H1 (cell line): ENCODE measurements around the gene NEO1.

Experiments used
- POLR2A ChIP-seq, 2 experiments: IDR thresholded peaks; 1 replicate in 1 of 2; 2 replicates in 1 of 2; pipeline ENCODE4 v1.6.1; 2011; ENCODE audit warnings: low read depth in 2 of 2, low read length in 2 of 2, mild to moderate bottlenecking in 2 of 2; ENCODE audit errors: control extremely low read depth in 1 of 2
- POLR2AphosphoS5 ChIP-seq: IDR thresholded peaks from 2 replicates; pipeline ENCODE4 v1.6.1; 2011; ENCODE audit warnings: low read depth, low read length
- TF ChIP-seq, protein P1 (sequence below), 3 experiments: IDR thresholded peaks; 1 replicate in 2 of 3; 2 replicates in 1 of 3; pipeline versions ENCODE4 v1.5.1 to v1.6.1; 2011; ENCODE audit warnings: low read length in 3 of 3, mild to moderate bottlenecking in 3 of 3, inconsistent platforms in 2 of 3, low read depth in 1 of 3, moderate library complexity in 1 of 3; ENCODE audit not compliant: insufficient read depth in 1 of 3; ENCODE audit errors: control extremely low read depth in 1 of 3

DNA sequence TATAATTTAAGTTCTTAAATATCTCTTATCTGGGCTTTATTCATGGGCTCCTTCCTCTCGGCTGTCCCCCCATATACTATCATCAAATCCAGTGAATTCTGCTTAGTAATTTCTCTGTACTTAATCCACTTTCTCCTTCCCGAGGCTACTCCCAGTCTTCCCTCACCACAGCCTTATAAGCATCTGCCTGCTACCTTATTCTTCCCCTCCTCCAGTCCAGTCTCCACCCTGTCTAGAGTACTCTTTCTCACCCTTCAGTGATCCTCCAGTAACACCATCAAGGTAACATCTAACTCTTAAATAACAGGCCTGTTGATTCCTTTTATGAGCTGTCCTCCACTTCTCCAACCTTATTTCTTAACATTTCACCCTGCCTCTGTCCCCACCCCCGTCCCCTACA, 65.8 kb downstream of the NEO1 start:
- TF ChIP-seq, protein P1, sequence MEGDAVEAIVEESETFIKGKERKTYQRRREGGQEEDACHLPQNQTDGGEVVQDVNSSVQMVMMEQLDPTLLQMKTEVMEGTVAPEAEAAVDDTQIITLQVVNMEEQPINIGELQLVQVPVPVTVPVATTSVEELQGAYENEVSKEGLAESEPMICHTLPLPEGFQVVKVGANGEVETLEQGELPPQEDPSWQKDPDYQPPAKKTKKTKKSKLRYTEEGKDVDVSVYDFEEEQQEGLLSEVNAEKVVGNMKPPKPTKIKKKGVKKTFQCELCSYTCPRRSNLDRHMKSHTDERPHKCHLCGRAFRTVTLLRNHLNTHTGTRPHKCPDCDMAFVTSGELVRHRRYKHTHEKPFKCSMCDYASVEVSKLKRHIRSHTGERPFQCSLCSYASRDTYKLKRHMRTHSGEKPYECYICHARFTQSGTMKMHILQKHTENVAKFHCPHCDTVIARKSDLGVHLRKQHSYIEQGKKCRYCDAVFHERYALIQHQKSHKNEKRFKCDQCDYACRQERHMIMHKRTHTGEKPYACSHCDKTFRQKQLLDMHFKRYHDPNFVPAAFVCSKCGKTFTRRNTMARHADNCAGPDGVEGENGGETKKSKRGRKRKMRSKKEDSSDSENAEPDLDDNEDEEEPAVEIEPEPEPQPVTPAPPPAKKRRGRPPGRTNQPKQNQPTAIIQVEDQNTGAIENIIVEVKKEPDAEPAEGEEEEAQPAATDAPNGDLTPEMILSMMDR (IDR thresholded peaks at IDR 0.05; ENCODE audit: control extremely low read depth in 1 of 3, insufficient read depth in 1 of 3, low read depth in 1 of 3, low read length in 3 of 3), result no peak
- TF ChIP-seq POLR2AphosphoS5 (no peak), POLR2A (IDR thresholded peaks at IDR 0.05; ENCODE audit: control extremely low read depth in 1 of 2, low read depth in 2 of 2, low read length in 2 of 2) (no peak)
